HG03103 (cell line): ENCODE data around the gene XYLB.
"Not testable (repeated sequence)": the region's sequence is repeated elsewhere in the genome, so short reads cannot be mapped to it uniquely, and the experiment has no call there.

Experiments
- ATAC-seq: cut with Tn5 transposase; IDR thresholded peaks from one replicate; pipeline ENCODE4 v1.9.1; 2021; ENCODE audit warnings: low read depth; ENCODE audit not compliant: unreplicated experiment

XYLB gene

GRCh38 chr3:38346587-38347410 lies at the start of gene XYLB:
Gene XYLB, plus strand, starts transcription at chr3:38346785. Its CDS starts 84 bp downstream, at chr3:38346869.
- ATAC-seq, result peak; percentile 94

- not testable (repeated sequence) for ATAC-seq
These were observed 49.5 kb upstream of the XYLB start for GRCh38 chr3:38297053-38297452.

GRCh38 chr3:38297537-38297936 lies 49.0 kb upstream of the XYLB start:
- no peak for ATAC-seq

- no peak for ATAC-seq
These were observed 48.5 kb upstream of the XYLB start for GRCh38 chr3:38297947-38298711.

GRCh38 chr3:38306941-38307340 lies 39.6 kb upstream of the XYLB start:
- ATAC-seq, result no peak

- ATAC-seq, result no peak
These were observed 39.0 kb upstream of the XYLB start for GRCh38 chr3:38307599-38307998.

- no peak for ATAC-seq
These were observed 38.1 kb upstream of the XYLB start for GRCh38 chr3:38308456-38308855.

- ATAC-seq, result no peak
These were observed 35.1 kb upstream of the XYLB start for GRCh38 chr3:38311476-38311875.

- no peak for ATAC-seq
These were observed 34.6 kb upstream of the XYLB start for GRCh38 chr3:38311941-38312340.

GRCh38 chr3:38312356-38312755 lies 34.2 kb upstream of the XYLB start:
- no peak for ATAC-seq

GRCh38 chr3:38313263-38313662 lies 33.3 kb upstream of the XYLB start:
- ATAC-seq, result no peak

GRCh38 chr3:38313695-38314094 lies 32.9 kb upstream of the XYLB start:
- no peak for ATAC-seq

GRCh38 chr3:38314112-38314763 lies 32.3 kb upstream of the XYLB start:
- ATAC-seq, result no peak

GRCh38 chr3:38314764-38315487 lies 31.7 kb upstream of the XYLB start:
- no peak for ATAC-seq

GRCh38 chr3:38315488-38316230 lies 30.9 kb upstream of the XYLB start:
- ATAC-seq, result no peak

- no peak for ATAC-seq
These were observed 30.0 kb upstream of the XYLB start for GRCh38 chr3:38316356-38317191.

GRCh38 chr3:38317192-38317759 lies 29.3 kb upstream of the XYLB start:
- ATAC-seq, result no peak

GRCh38 chr3:38318766-38319671 lies 27.6 kb upstream of the XYLB start:
- no peak for ATAC-seq
